Activated gamma-delta T cell treated with Interleukin-2 at 50 U/mL for 16 hours (primary cell): ENCODE data around the gene KREMEN1.

Experiments
- DNase-seq: peaks from one replicate; pipeline ENCODE4 v3.0.0-alpha.2; 2020

The KREMEN1 gene

GRCh38 chr22:29154364-29155048 lies 81.7 kb downstream of the KREMEN1 start:
- peak; percentile 75 for DNase-seq

- DNase-seq: no peak
Observed at GRCh38 chr22:29155966-29156365, 83.1 kb downstream of the KREMEN1 start.

- no peak for DNase-seq
Observed at GRCh38 chr22:29156507-29156906, 83.7 kb downstream of the KREMEN1 start.

GRCh38 chr22:29157759-29158535 lies 85.1 kb downstream of the KREMEN1 start:
- no peak for DNase-seq

- DNase-seq: no peak
Observed at GRCh38 chr22:29158546-29158945, 85.7 kb downstream of the KREMEN1 start.

GRCh38 chr22:29163808-29164207 lies 91.0 kb downstream of the KREMEN1 start:
- DNase-seq: no peak

GRCh38 chr22:29165321-29166060 lies 92.7 kb downstream of the KREMEN1 start:
- no peak for DNase-seq

- no peak for DNase-seq
Observed at GRCh38 chr22:29166180-29166579, 93.3 kb downstream of the KREMEN1 start.

GRCh38 chr22:29167032-29167911 lies 94.4 kb downstream of the KREMEN1 start:
- peak; percentile 9 for DNase-seq

GRCh38 chr22:29171721-29172120 lies 98.9 kb downstream of the KREMEN1 start:
- DNase-seq: no peak

GRCh38 chr22:29172216-29172615 lies 99.4 kb downstream of the KREMEN1 start:
- no peak for DNase-seq

- DNase-seq: no peak
Observed at GRCh38 chr22:29175312-29175835, 102.5 kb downstream of the KREMEN1 start.

GRCh38 chr22:29183971-29184848 lies 111.4 kb downstream of the KREMEN1 start:
- no peak for DNase-seq

GRCh38 chr22:29184849-29185490 lies 112.1 kb downstream of the KREMEN1 start:
- no peak for DNase-seq

- no peak for DNase-seq
Observed at GRCh38 chr22:29186302-29186701, 113.5 kb downstream of the KREMEN1 start.

GRCh38 chr22:29187831-29188230 lies 115.0 kb downstream of the KREMEN1 start:
- DNase-seq: no peak

- no peak for DNase-seq
Observed at GRCh38 chr22:29190051-29190450, 117.2 kb downstream of the KREMEN1 start.

GRCh38 chr22:29190918-29191317 lies 118.1 kb downstream of the KREMEN1 start:
- DNase-seq: no peak

GRCh38 chr22:29193021-29193420 lies 120.2 kb downstream of the KREMEN1 start:
- DNase-seq: no peak

GRCh38 chr22:29194184-29194583 lies 121.3 kb downstream of the KREMEN1 start:
- DNase-seq: no peak
